EL (cell line): ENCODE results near the gene SLC26A3.

ENCODE experiments used
- DNase-seq: peaks from one replicate; pipeline ENCODE4 v3.0.0-alpha.2; 2016

SLC26A3 gene

DNA sequence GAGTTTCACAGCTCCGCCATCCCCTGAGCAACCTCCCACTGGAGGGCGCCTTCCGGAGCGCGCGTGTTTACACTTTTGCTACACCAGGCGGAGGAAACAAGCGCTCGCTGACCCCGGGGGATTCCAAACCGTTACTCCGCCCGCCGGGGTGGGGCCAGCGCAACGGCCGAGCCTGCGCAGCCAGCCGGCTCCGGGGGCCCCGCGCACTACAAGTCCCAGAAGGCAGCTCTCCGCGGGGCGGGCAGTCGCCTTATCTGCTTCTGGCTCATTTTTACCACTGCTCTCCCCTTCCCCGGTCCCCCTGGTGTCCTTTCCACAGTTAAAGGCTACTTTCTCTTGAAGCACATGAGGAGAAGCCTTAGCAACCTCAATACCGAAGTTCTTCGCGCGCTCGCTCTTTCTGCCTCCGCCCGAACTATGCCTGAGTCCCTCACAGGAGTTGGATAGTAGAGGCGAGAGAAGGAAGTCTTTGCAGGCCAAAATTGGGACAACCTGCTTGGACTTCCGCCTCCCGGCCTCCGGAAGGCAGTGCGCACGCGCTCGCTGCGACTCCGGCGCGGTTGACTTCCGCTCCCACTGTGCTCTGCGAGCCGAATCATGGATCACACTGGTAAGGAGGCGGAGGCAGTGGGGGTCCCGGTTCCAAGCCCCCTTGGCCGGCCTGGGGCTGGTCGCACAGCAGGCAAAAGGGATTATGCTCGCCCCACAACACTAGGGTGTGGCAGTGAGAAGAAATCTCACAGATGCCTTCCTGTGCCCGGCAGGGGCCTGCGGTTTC lies 59.3 kb downstream of the SLC26A3 start, which contains the start of gene CBLL1:
Gene CBLL1 (plus strand): TSS at position 576 of the 778 bp plus-strand sequence. CDS start 22 bp downstream, at position 598.
- peak; percentile 94 for DNase-seq

GRCh38 chr7:107742678-107743566 lies 60.1 kb downstream of the SLC26A3 start:
- no peak for DNase-seq

DNA sequence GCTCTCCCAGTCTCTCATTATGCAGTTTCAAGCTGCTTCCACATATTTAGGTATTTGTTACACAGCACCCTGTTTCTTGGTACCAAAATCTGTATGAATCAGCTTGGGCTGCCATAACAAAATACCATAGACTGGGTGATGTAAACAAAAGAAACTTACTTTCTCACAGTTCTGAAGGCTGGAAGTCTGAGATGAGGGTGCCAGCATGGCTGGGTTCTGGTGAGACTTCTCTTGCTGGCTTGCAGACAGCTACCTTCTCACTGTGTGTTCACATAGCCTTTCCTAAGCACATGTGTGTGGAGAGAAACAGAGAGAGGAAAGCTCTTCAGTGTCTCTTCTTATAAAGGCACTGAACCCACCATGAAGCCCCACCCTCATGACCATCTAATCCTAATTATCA lies 74.7 kb downstream of the SLC26A3 start:
- no peak for DNase-seq

GRCh38 chr7:107726356-107727130 lies 76.5 kb downstream of the SLC26A3 start:
- no peak for DNase-seq

- DNase-seq = peak; percentile 51
Observed at GRCh38 chr7:107725138-107725740, 77.8 kb downstream of the SLC26A3 start.

DNA sequence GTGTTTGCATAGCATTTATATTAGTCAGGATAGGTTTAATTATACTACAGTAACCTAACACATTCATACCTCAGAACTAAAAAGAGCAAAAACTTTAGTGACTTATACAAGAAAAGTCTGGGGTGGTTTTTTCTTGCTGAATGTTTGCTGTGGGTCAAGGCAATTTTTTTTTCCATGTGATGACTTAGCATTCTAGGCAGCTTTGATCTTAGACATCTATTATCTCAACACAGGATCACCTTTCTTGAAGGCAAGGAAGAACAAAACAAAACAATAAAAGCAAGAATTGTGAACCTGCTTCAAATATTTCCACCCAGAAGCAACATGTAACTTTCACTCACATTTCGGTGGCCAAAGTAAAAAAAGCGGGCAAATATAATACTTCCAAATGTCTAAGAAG lies 79.8 kb downstream of the SLC26A3 start:
- no peak for DNase-seq

GRCh38 chr7:107721286-107721685 lies 81.7 kb downstream of the SLC26A3 start:
- no peak for DNase-seq

- DNase-seq = peak; percentile 9
Observed at GRCh38 chr7:107718456-107719193, 84.4 kb downstream of the SLC26A3 start.

DNA sequence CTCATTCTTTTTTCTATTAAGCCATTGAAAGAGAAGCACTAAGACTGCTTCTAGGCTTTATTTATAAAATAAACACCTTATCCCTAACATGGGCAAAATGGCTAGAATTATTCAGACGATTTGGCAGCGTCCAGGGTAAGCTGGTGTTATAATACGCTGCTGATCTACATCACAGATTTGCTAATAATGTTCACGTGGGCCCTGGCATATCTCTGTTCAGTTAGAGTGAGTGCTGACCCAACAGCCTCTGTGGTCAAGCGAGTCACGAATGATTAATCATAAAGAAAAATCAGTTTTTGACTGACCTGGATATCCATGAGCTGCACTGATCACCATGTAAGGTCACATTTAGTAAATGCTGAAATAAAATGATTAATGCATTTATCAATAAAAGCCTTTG lies 87.5 kb downstream of the SLC26A3 start:
- DNase-seq = peak; percentile 50
